CD4-positive, alpha-beta T cell treated with Interleukin-4 for 4 hours (primary cell): ENCODE data around the gene ZNF837.
A peak's percentile ranks its signal among the peaks of the same experiment; 100 is the strongest.
"Not testable (repeated sequence)": the region's sequence is repeated elsewhere in the genome, so short reads cannot be mapped to it uniquely, and the experiment has no call there.

Experiments used
- DNase-seq: peaks from one replicate; pipeline ENCODE4 v3.0.0-alpha.2; 2020

The ZNF837 gene

DNA sequence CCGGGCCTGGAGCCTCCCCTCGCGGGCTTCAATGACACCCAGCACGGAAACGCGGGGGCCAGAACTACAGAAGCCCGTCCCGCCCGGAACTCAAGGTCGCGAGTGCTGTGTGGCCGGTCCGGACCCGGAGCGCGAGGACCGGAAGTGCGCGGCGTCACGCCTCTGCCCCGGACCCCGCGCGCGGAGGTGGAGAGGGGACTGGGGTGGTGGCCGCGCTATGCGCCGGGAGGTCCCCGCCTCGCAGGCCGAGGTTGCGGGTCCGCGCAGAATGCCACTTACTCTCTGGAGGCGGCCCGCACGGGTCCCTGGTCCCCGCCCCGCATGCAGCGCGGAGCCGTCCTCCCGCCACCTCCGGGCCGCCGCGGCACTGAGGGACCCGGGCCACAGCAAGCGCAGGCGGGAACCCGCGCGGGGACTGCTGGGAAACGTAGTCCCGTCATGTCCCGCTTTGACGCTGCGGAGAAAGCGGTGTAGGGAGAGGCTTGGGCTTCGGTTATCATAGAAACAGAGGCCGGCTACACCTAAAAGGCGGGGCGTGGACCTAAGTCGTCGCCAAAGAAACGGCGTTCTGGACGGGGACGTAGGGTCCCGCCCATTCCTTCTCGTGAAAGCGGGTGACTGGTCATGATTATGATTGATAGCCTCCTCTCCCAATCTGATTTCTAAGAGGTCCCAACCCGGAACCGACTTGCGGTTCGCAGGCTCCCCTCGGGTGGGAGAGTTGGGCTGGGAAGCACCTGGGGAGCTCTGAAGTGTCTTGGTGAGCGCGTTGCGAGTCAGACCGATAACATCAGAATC lies at the start of gene ZNF837:
Gene ZNF837, minus strand, starts transcription at position 369 of the 798 bp plus-strand sequence. CDS start 11,698 bp downstream, outside the sequence.
- peak; percentile 100 for DNase-seq

- DNase-seq: no peak
Observed at GRCh38 chr19:58429745-58430144, 48.9 kb upstream of the ZNF837 start.

GRCh38 chr19:58428617-58429016 lies 47.8 kb upstream of the ZNF837 start:
- no peak for DNase-seq

- DNase-seq: no peak
Observed at GRCh38 chr19:58417071-58417470, 36.2 kb upstream of the ZNF837 start.

DNA sequence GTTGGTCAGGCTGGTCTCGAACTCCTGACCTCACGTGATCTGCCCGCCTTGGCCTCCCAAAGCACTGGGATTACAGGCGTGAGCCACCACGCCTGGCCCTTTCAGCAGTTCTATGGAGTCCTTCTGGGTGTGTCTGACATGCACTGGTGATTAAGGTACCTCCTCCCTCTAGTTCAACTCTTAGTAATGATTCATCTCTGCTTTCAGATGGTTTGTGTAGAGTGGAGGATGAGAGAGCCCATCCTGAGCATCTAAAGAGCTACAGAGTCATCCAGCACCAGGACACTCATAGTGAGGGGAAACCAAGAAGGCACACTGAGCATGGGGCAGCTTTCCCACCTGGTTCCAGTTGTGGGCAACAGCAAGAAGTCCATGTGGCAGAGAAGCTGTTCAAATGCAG lies 35.8 kb upstream of the ZNF837 start:
- no peak for DNase-seq

- no peak for DNase-seq
Observed at GRCh38 chr19:58409010-58409790, 28.4 kb upstream of the ZNF837 start.

GRCh38 chr19:58408152-58409009 lies 27.6 kb upstream of the ZNF837 start, which contains the start of gene ZNF584:
Gene ZNF584, plus strand, starts transcription at chr19:58408649. Its CDS starts 499 bp downstream, at chr19:58409148.
- DNase-seq: peak; percentile 94

DNA sequence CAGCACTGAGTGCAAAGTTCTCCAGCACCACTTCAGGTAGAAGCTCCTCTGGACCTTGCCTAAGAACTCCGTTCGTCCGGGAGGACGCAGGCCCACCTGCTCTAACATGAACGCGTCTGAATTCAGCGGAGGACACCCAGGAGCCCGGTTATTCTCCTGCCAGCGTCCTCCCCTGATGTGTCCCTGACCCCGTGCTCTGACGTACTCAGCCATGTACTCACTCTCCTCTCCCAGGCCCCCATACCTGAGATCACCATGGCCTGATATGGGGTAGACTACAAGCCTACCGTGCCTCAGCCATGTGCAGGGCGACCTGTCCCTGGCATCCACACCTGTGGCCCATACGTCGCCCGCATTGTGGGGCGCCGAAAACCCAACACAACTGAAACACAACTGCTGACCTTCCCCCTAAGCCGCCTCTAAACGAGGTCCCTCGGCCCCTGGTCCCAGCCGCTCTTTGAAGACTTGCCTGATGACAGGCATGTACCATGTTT lies 26.9 kb upstream of the ZNF837 start:
- no peak for DNase-seq

DNA sequence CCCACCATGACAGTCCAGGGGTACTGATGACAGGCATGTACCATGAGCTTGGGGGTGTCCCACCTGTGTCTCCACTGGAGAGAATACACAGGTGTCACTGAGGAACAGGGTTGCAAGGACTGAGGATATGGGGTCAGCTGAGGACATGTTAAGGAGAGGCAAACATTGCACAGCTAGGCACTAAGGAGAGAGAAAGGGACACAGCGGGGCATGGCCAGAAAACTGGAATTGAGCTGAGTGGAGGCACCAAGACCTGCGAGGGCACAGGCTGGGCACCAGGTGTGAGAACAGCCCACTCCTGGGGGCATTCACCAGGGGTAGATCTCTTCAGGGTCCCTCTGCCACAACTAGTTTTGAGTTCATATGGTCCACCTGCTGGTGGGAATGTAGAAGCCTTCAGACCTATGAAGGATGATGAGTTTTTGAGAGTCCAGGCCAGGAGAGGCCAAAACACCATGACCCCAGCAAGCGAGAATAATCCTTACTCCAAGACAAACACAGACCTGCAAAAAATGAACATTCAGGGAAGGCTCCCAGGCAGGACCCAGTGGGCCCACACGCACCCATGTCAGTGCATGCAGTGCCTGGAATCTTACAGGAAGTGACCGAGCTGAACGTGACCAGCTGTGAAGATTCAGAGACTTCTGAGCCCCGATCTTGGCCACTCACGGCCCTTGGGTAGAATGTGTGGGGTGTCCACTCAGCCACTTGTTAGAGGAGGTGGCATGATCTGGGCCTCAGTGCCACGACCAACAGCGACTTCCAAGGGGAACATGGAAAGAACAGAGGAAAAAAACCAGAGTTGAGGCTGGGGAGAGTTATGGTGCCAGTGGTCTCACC lies 26.2 kb upstream of the ZNF837 start:
- DNase-seq: no peak

DNA sequence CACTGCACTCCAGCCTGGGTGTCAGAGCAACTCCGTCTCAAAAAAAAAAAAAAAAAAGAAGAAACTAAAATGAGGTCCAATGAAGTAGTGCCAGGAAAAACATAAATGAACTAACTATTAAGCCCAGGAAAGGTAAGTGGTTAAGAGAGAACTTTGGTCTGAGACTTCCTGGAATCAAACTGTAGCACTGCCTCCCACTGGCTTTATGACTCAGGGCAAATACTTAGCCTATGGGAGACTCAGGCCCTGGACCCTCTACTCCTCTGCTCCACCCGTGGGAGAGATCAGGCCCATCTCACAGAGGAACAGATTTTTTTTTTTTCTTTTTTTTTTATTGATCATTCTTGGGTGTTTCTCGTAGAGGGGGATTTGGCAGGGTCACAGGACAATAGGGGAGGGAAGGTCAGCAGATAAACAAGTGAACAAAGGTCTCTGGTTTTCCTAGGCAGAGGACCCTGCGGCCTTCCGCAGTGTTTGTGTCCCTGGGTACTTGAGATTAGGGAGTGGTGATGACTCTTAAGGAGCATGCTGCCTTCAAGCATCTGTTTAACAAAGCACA lies 23.2 kb upstream of the ZNF837 start:
- not testable (repeated sequence) for DNase-seq

DNA sequence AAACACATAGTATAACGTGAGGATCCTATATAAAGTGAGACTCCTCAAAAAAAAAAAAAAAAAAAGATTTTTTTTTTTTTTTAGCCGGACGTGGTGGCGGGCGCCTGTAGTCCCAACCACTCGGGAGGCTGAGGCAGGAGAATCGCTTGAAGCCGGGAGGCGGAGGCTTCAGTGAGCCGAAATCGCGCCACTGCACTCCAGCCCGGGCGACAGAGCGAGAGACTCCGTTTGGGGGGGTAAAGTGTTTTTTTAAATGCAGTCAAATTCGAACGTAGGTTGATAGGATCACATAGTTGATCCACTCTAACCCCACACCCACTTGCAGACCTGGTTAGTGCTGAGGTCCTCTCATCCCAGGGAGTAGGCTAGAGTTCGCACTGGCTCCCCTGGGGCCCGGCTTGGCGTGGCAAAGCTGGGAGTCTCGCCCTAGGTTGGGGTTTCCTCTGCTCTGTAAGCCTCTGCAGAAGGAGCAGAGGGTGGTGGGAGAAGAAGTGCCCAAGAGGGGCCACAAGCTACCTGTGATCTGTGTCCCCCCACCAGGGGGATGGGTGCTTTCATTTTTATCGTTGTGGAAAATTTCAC lies 21.1 kb upstream of the ZNF837 start:
- DNase-seq: no peak

DNA sequence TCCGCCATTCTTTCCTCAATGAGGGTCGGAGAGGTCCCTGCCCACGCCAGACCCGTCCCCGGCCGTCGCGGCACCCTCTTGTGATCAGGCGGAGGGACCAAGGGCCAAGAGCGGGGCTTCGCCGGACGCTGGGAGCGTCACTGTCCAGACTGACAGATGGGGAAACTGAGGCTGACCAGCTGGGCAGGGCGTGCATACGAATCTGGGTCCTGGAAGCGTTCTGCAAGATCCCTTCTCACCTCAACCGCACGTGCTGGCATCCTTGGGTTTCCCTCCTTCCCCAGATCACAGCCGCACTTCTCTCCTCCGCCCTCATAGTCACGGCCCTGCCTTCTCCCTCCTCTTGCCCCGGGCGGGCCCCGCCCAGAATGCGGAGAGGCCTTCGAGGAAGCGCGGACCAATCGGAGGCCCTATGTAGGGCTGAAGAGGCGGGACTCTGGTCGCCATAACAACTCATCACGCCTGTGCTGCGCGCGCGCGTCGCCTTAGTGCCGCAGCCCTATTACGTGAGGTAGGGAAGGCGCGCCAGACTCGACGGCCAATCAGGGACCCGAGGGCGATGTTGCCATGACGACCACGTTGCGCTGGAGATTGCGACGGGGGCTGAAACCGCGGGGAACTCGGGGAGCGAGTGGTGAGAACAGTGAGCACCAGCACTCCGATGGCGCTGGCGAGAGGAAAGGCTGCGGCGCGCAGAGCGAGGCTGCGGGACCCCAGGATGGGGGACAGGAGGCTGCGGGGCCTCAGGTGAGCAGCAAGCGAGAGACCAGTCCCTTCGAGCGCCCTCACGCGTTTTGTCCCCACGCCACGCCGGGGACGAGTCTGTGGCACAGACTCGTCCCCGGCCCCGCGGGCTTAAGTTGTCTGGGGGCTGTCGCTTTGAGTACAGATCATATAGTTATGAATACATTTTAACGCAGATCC lies 20.3 kb upstream of the ZNF837 start:
- DNase-seq: peak; percentile 99

GRCh38 chr19:58400316-58400915 lies 19.6 kb upstream of the ZNF837 start:
- no peak for DNase-seq

- no peak for DNase-seq
Observed at GRCh38 chr19:58399903-58400302, 19.1 kb upstream of the ZNF837 start.

GRCh38 chr19:58398545-58398944 lies 17.7 kb upstream of the ZNF837 start:
- DNase-seq: no peak

- DNase-seq: no peak
Observed at GRCh38 chr19:58398087-58398486, 17.3 kb upstream of the ZNF837 start.

DNA sequence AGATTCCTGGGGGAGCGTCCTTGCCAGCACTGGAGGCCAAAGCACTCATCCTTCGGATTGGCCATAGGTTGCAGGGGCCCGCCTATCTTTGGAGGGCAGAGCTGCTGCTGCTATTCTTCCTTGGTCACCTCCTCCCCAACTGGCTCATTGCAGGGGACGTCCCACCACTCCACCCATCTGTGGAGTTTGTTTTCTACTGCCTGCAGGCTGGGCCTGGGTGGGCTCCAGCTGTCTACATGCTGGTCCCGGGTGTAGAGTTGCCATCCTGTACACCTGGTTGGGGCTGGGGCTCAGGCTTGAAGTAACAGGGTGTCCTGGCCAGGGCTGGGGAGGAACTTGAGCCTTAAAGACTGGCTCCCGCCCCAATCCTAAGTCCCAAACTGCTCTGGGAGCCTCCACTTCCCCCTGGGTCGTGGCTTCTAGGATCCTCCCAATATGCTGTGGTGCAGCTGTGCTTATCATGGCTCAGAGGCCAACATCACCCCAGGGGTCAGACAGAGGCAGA lies 16.8 kb upstream of the ZNF837 start:
- DNase-seq: no peak

DNA sequence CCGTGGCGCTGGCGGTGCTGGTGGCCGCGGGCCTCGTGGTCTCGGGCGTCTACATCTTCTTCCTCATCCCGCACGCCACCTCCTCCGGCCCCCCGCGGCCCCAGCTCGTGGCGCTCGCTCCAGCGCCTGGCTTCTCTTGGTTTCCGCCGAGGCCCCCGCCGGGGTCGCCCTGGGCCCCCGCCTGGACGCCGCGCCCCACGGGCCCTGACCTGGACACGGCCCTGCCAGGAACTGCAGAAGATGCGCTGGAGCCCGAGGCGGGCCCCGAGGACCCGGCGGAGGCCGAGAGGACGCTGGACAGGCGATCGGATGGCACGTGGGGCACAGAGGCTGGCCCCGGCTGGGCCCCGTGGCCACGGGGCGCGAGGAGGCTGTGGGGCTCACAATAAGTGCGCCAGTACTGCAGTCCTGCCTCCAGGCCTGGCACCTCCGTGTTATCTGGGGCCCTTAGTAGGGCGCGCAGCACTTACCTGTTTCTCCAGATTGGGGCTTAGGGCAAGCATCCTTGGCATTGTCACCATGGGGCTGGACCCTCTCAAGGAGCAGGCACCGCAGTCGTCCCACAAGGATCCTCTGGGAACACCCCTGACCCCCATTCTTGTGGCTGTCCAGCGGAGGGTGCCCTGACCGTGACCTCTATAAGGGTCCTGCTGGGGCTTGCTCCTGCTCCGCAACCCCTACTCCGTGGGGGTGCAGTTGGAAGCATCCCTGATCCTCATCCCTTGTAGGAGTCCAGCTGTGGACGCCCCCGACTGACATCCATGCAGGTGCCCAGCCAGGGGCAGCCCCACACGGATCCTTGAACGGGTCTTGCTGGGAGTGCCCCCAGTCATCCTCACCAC lies 16.1 kb upstream of the ZNF837 start:
- no peak for DNase-seq
